GM10847 (cell line): ENCODE results near the gene ERCC5.

Source experiments
- POLR2A ChIP-seq: IDR thresholded peaks from 2 replicates; pipeline ENCODE4 v1.6.1; 2011; ENCODE audit not compliant: insufficient read length; ENCODE audit errors: extremely low read depth

The ERCC5 gene

GRCh38 chr13:102917019-102917418, 71.2 kb downstream of the ERCC5 start:
- no peak for TF ChIP-seq POLR2A

DNA sequence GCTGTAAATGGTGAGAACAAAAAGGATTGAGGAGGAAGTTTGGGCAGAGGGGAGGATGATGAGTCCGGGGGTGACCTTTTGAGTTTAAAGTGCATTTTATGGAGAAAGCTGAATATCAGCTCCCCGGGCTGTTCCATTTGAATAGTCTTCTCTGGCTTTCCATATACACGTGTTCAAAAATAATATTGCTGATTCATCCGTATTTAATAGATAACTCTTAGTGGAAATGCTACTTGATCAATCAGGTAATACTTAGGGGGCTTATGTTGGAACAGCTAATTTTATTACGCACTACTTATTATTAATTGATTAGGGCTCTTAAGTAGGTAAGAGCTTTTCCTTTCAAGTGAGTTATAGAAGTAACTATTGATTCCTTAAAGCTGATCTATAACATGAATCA, 76.4 kb downstream of the ERCC5 start:
- no peak for TF ChIP-seq POLR2A
